CD4-positive, alpha-beta T cell treated with Interleukin-1 beta for 1 hour (primary cell): ENCODE results near the gene SLAMF6.

ENCODE experiments used
- DNase-seq, 2 donors: peaks; one replicate each; pipeline ENCODE4 v3.0.0-alpha.2; 2020 to 2022

SLAMF6 gene

DNA sequence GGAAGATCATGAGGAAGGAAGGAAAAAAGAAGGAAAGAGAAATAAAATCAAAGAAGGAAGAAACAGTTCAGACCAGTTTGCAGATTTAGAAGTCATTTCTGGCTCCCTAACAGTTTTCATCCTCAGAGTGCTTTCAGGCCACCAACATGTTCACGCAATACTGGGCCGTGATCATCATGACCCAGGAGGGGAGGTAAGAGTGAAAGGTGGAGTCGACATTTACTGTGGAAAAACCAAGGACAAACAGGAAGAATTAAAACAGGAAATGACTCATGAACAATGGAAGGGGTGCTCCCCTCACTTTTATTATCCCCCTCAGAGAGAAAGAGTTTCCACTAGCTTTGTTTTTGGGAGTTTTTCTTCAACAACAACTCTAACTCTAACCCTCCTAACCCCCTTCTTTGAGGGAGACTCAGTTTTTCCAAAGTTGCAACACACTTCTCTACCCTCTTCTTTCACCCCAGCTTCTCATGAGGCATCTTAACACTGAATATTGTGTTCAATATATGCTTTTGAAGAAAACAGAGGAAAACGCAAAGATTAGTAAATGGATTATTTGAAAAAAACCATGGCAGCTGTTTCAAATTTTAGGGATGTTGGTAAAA is 62.3 kb downstream of the SLAMF6 start:
- DNase-seq, result no peak

DNA sequence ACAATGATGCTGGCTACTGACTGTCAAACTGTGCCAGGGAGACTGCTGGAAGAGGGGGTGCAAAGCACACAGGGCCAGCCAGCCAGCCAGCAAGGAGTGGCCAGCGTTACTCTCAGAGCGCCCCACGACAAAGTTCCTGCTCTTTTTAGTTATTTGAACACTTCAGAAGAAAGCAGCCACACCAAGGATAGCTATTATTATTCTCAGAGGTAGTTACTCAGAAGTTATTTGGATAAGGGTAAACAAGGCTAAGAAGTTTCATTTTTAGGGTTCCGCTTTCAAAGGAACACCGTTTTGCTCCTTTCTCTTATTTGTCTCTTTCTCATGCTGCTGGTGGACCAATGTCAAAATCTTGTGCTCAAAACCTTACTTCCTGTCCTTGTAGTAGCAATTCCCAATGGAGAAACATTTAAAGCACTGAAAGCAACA is 62.8 kb downstream of the SLAMF6 start:
- no peak for DNase-seq

DNA sequence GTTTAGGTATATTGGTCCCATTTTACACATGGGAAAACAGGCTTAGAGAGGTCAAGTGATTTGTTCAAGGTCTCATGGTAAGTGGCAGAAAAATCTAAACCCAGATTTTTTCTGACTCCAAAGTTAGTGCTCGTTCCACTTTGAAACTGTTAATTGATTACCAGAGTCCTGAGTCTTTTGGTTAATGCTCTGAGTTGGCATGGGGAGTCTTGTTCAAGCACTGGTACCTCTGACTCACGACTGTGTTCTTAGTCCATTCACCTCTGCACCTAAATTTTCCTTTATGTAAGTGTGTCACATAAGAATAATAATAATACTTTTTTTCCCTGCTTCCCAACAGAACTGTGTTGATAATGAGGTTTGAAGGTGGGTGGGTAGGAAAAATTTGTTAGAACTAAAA is 63.4 kb downstream of the SLAMF6 start:
- DNase-seq, result no peak

DNA sequence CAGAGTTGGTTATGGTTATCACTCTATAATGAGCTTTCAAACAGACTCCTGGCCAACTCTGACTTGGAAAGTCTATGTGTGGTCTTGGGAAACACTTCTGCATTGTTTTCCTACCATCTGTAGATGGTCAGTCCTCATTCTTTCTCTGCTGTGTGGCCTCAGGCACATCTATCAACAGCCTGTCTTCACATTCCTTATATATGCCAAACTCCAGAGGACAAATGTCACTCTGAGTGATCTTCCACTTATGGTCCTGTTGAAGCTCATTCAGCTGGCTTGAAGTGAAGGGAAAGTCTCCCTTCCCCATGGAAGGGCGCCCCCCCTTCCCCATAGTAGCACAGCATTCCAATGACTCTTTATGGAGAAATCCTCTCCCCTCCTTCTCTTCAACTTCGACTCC is 64.0 kb downstream of the SLAMF6 start:
- no peak for DNase-seq

DNA sequence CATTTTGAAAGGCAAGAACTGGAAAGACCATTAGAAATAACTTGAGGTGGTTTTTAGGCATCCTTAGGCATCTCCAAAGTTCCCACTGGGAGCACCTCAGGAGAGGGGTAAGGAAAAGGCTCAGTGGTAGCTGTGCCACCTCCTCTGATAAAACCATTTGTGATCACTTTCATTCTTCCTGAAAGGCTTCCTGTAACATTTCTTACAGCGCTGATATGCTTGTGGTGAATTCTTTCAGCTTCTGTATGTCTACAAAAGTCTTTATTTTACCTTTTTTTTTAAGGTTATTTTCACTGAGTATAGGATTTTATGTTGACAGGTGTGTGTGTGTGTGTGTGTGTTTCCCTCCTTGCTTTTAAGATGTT is 67.9 kb downstream of the SLAMF6 start:
- DNase-seq, result no peak

DNA sequence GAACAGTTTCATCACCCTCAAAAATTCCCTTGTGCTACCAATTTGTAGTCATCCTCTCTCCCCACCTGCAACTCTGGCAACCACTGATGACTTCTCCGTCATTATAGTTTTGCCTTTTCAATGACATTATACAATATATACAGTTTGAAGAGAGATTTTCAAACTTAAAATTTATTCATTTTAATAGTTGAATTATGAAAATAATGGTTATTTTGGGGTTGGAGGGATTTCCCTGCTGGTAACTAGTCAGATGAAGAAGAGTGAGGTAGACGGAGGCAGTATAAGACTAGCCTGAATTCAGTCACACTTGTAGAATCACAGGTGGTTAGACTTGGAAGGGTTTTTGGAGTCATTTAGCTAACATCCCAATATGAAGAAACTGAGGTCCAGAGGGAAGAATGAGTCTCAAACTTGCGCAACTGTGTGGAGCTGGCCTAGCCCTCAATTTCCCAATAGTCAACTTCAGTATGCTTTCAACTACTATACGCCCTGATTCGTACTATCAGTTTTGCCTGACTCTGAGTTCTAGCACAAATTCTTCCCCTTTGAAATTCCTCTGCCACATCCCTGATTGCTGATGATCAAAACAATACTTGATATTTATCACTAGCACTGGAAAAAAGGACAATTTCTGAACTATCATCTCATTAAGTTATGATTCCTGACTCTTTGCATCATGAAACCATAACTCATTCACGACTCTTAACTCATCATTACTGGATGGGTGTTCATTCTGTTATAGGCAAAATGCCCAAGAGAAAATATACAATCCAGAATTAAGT is 68.5 kb downstream of the SLAMF6 start:
- DNase-seq, result no peak

DNA sequence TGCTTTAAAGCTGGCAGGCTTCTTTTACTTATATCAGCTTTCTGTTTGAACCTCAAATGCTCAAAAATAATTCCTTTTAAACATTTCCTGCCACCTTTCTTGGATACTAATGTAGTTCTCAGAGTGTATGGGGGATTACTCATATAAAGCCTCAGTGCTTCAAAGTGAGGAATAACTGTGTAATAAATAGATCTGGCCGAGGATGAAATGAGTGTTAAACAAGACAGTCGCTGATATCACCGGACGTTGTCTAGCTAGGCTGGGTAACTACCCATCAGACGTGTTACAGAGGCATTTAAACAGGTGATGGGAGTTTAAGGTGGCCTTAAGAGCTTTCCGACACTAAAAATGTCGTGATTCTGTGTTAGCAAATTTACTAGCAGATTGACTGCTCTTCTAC is 69.6 kb downstream of the SLAMF6 start:
- no peak for DNase-seq

DNA sequence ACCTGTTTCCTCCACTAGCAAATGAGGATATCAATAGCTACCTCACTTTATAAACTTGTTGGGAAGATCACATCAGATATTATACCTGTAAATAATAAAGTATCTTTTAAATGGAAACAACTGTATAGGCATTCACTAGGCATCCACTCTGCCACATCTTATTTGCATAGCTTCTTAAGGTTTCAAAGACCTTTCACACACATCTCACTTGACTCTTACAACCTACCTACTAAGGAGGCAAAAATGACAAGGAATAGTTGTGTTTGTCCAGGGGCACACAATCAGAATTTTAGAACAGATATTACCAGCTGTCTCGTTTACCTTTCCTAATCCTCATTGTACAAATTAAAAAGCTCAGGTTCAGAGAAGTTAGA is 71.2 kb downstream of the SLAMF6 start:
- no peak for DNase-seq

DNA sequence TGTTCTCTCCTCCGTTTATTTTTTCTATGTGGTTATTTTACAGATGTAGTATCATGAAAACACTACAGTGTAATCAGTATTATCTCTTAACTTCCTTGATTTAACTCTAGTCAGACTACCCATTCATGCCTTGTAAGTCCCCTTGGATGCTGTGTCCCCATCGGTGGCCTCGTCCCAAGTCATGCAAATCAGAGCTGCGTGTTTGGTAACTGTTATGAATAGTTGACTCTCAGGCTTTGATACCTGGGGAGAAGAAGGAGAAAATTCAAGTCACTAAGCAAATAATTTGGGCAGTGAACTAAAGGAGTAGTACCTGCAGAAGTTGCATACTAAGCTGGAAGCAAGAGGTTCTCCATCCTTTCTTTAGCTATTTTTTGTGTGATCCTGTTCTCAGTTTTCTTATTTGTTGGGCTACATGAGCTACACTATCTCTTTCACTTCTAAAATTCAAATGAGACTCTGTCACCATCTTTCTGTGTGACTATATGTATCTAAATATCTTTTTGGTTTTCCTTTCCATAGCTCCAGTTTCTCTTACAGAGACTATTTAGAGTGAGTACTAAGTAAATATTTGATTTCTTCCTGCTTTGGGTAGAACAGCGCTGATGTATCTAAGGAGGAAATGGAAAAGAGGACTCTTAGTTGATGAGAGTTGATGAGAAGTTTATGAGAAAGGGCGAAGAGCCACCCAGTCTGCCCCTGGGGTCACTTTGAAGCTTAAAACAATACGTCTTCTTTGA is 71.8 kb downstream of the SLAMF6 start:
- DNase-seq, result no peak

DNA sequence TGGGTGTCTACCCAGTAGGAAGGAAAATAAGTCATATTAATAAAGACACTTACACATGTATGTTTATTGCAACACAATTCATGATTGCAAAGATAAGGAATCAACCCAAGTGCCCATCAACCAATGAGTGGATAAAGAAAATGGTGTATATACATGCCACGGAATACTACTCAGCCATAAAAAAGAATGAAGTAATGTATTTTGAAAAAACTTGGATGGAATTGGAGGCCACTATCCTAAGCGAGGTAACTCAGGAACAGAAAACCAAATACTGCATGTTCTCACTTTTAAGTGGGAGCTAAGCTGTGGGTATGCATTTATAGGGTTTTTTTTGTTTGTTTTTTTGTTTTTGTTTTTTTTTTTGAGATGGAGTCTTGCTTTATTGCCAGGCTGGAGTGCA is 73.6 kb downstream of the SLAMF6 start:
- no peak for DNase-seq

DNA sequence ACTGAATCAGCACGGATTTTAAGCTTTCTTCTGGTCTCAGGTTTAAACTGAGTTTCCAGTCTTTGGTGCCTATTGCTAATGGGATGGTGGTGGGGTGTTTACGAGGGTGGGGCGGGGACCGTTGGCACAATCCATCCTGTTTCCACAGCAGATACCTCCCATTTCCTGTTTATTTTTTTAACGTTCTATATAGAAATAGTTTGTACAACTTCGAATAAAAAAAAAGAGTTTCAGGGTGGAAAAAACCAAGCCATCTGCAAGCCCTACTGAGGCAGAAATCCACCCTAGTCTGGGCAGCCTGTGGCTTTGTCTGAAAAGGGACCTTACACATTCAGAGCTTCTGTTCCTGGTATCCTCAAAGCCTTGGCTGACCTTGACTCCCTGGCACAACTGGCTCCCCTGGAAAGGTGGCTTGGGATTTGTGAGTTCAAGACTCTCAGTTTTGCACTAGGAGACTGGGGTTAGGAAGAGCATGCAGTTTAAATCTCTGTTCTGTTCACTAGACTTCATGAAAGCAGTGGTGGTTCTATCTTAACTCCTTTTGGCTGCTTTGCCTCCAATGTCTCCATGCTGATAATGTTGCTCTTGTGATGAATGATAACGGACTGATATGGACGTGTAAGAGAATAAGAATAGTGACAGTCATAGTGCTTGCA is 76.0 kb downstream of the SLAMF6 start:
- DNase-seq, result no peak

DNA sequence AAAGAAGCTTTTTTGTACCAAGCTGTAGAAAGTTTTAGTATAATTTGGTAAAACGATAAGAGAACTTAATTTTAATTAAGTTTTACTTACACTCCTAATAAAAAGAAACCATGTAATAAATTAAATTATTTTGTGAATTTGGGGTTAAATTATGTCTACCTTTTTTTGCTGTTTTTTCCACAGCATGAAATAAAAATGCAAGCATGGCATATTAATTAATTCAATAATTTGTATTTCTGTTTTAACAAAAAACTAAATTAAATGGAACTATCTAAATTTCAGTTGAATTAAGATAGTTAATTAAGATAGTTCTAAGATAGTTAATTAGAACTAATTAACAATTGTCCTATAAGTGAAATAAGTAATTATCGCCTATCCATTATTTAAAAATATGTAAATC is 83.3 kb downstream of the SLAMF6 start:
- DNase-seq, result no peak

DNA sequence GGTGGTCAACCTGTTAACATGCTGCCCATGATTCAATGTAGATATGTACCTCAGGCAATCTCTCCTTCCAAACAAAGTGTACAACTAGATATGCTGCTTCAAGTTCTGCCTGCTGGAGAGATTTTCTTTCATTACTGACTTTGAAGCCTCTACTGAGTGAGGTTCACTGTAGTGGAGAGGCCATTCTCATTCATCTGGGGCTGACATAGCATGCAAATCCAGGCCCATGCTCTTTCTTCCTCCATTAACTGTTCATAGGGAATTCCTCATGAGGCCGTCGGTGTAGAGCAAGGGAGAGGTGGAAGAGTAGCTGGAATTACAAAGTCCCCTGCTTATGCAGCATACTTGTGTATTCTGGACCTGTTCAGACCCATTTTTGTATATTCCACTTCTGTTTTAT is 84.1 kb downstream of the SLAMF6 start:
- DNase-seq, result no peak

DNA sequence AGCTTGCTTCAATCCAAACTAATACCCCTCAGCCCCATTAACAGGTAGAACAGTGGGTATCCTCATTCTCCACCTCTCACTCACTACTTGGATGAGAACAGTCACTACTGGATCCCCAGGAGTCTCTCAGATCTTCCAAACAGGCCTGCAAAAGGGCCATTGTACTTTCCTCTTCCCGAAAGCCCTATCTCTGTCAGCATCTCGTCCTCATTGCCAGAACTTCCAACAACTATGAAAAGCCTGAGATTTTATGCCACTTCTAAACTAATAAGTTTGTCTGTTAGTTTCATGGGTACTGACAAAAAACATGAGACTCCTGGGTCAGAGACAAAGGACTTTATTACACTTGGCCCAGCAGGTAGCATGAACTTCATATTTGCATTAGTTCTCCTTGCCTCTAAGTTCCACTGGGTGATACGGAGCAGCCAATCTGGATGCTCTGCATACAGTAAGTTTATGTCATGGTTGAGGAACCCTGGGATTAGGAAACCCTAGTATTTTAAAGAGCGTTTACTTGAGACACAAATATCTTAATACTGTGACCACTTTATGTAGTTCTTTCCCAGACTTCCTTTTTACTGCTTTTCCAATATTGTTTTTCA is 84.6 kb downstream of the SLAMF6 start:
- DNase-seq, result no peak

DNA sequence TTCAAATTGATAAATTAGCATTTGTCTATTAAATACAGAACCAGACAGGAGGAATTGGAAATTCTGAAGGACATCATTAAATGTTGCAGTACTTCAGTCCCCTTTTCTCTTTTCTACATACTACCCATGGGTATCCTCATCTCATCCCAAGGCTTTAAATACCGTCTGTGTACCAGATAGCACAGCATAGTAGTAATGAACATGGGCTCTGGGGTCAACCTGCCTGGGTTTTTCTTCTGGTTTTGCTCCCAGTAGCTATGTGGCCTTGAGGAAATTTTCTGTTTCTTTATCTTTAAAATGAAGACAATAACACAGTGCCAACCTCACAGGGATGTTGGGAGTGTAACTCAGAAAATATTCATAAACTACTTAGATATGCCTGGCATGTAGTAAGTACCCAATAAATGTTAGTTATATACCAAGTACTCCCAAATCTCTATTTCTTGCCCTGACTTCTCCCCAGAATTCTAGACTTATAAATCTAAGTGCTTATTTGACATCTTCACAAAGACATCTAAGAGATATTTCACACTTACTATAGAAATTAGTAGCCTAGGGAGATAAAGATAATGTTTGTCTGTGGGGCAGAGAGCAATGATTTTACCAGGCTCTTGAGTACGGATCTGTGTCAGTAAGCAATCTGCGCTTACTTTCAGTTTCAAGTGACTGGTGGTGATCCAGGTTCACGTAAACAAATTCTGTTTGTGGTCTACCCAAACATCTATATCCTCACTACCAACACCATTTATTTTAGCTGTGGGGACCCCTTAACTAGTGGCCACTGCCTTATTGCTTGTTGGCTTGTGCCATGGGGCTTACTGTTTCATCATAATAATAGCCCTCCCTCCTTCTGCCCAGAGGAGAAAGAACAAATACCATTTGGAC is 85.4 kb downstream of the SLAMF6 start:
- peak; percentile 31 to 63 for DNase-seq

DNA sequence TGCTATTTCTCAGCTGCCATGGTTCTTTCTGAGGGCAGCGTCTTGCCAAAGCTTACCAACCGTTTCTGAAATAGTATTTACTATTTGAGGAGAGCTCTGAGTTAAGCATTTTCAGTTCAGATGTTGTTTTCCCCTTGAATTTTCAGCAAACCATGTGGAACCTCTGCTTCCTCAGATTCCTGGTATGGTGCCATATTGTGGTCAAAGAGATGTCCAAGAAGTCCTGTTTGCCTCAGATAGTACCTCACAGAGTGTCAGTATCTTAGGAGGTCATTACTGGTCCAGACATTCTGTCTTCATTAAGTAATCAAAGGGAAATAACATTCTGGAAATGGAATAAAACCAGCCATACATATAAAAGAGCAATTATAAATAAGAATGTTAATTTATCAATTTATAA is 86.1 kb downstream of the SLAMF6 start:
- DNase-seq, result no peak
